GM23338 (cell line): ENCODE measurements around the gene TEX54.

ENCODE experiments used
- CTCF ChIP-seq, 2 experiments: fragments of 200-600 bp in 1 of 2; sonication (generic) in 1 of 2; conservative IDR thresholded peaks; 2 replicates each; pipeline versions ENCODE4 v1.5.1 to v1.6.1; 2016 to 2017; ENCODE audit warnings: antibody characterized with exemption in 2 of 2, low read depth in 2 of 2, mild to moderate bottlenecking in 2 of 2, moderate library complexity in 1 of 2
- EZH2 ChIP-seq: fragments of 200-600 bp; sonication (generic); IDR thresholded peaks from one replicate; pipeline ENCODE4 v1.8.0; 2017; ENCODE audit warnings: antibody characterized with exemption, mild to moderate bottlenecking, low read depth; ENCODE audit not compliant: unreplicated experiment
- EZH2phosphoT487 ChIP-seq: fragments of 200-600 bp; sonication (generic); IDR thresholded peaks from one replicate; pipeline ENCODE4 v1.8.1; 2018; ENCODE audit warnings: antibody characterized with exemption; ENCODE audit not compliant: unreplicated experiment
- JUNB ChIP-seq: IDR thresholded peaks from one replicate; pipeline ENCODE4 v1.6.1; 2016; ENCODE audit warnings: antibody characterized with exemption; ENCODE audit not compliant: unreplicated experiment
- POLR2AphosphoS5 ChIP-seq: IDR thresholded peaks from 2 replicates; pipeline ENCODE4 v1.6.1; 2016; ENCODE audit warnings: antibody characterized with exemption, low read depth
- REST ChIP-seq: IDR thresholded peaks from one replicate; pipeline ENCODE4 v1.6.1; 2018; ENCODE audit warnings: antibody characterized with exemption; ENCODE audit not compliant: unreplicated experiment
- ZNF331 ChIP-seq: fragments of 250-450 bp; sonication (Bioruptor Pico); IDR thresholded peaks from 2 replicates; pipeline ENCODE4 v1.5.0; 2020; ENCODE audit warnings: low read depth, mild to moderate bottlenecking, moderate library complexity

- no peak for TF ChIP-seq CTCF (conservative IDR thresholded peaks at IDR 0.05; ENCODE audit: low read depth in 2 of 2)
- no peak for TF ChIP-seq ZNF331 (CRISPR knock-in tag)
- TF ChIP-seq EZH2, result no peak
- no peak for TF ChIP-seq REST
- 0 out of 2 replicates have a peak, but pooled peaks have one; percentile 12 for TF ChIP-seq POLR2AphosphoS5
- no peak for TF ChIP-seq EZH2phosphoT487
- TF ChIP-seq JUNB, result no peak
Measured at GRCh38 chr11:62879235-62879978, 46.8 kb upstream of the TEX54 start.
